HG03039 (cell line): Measurements from ENCODE around the gene SLC35D3.
A peak's percentile ranks its signal among the peaks of the same experiment; 100 is the strongest.
"Not testable (repeated sequence)": the region's sequence is repeated elsewhere in the genome, so short reads cannot be mapped to it uniquely, and the experiment has no call there.

ENCODE experiments used
- ATAC-seq: cut with Tn5 transposase; IDR thresholded peaks from one replicate; pipeline ENCODE4 v1.9.1; 2021; ENCODE audit warnings: mild to moderate bottlenecking, moderate library complexity; ENCODE audit not compliant: unreplicated experiment

The SLC35D3 gene

GRCh38 chr6:136963259-136963658, 41.2 kb downstream of the SLC35D3 start:
- ATAC-seq, result no peak

- no peak for ATAC-seq
Observed at GRCh38 chr6:136964398-136964797, 42.3 kb downstream of the SLC35D3 start.

GRCh38 chr6:136967876-136968752, 46.0 kb downstream of the SLC35D3 start:
- ATAC-seq, result peak; percentile 70

DNA sequence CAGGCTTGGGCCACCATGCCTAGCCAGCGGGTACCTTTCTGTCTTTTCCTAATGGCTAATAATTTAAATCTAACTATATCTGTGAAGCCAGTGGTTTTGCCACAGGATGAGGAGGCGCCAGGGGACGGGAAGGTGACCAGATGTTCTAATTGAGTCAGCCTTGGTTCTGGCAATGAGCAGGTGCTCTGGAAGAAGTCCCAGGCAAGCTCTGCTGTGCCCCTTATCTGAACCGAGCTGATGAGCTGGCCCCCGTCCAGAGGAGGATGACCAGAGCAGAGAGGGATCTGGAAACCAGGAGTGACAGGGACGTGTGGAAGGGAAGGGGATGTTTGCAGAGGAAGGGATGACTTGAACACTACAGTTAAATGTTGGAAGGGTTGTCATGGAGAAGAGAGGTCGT, 46.7 kb downstream of the SLC35D3 start:
- no peak for ATAC-seq

DNA sequence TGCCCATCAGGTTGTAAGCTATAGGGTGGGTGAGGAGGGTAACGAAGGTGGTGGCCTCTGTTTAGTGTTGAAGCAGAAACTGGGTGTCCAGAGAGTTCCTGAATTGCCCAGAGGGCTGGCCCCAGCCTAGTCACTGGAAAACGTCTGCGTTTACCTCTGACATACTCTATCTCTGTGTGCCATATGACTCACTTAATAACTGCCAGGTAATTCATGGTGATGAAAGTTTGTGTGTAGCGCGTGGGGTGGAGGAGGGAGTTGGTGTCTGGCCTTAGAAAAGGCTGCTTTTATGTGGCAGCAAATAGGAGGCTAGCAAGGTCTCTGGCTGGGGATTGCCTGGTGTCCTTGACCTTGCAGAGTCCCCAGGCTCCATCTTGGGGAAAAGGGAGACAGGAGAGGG, 47.3 kb downstream of the SLC35D3 start:
- no peak for ATAC-seq

DNA sequence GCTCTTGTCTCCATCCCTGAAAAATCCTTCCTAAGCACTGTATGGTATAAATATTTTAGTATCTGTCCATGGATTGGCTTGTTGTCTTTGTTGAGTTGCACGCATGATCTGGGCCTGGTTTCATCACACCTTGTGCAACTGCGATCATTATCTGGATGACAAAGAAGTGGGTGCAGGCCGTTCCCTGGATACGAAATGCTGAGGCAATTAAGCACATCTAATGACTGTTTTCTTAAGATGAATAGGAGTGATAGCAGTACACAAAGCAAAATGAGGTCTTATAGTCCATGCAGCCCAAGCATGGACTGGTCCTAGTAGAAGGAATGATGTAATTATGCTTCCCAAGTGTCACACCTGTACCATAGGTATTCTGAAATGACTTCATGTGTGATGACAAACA, 47.8 kb downstream of the SLC35D3 start:
- no peak for ATAC-seq

- no peak for ATAC-seq
Observed at GRCh38 chr6:136971609-136972008, 49.5 kb downstream of the SLC35D3 start.

- ATAC-seq, result not testable (repeated sequence)
Observed at GRCh38 chr6:136973781-136974180, 51.7 kb downstream of the SLC35D3 start.
